Fibroblast of mammary gland (primary cell): Measurements from ENCODE around the gene CHST6.
"Not testable (repeated sequence)": the region's sequence is repeated elsewhere in the genome, so short reads cannot be mapped to it uniquely, and the experiment has no call there.

Experiments used
- DNase-seq: peaks from one replicate; pipeline ENCODE4 v3.0.0-alpha.2; 2010; ENCODE audit warnings: low read depth
- H3K4me3 ChIP-seq: 2 replicates; pipeline ENCODE4 v1.5.1; 2011; ENCODE audit warnings: low read depth, mild to moderate bottlenecking, low read length, moderate library complexity; ENCODE audit not compliant: control insufficient read depth
- CTCF ChIP-seq: conservative IDR thresholded peaks from 2 replicates; pipeline ENCODE4 v1.5.1; 2011; ENCODE audit warnings: low read depth, low read length, inconsistent platforms; ENCODE audit not compliant: control insufficient read depth, insufficient read depth

The CHST6 gene

GRCh38 chr16:75502916-75503605 lies 7.8 kb upstream of the CHST6 start:
- no peak for TF ChIP-seq CTCF
- no peak overlapping the region for H3K4me3 ChIP-seq
- DNase-seq: no peak

DNA sequence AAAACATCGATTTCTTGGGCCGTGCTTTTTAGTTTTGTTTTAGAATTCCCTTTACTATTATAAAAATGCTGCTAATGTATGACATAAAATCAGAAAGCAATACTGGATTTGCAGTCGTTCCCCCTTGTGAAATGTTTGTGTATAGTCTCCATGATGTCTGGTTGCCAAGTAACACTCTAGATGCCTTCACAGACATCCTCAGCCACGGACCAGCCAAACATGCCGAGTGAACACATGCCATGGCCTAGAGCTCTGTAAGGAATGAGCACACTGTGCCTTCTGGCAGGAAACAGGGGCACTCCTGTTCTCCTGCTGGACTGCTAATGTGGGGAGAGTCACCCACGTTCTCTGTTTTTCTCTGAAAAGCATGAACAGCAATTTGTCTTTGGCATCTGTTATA lies 6.6 kb upstream of the CHST6 start:
- H3K4me3 ChIP-seq: not testable (repeated sequence)
- DNase-seq: peak; percentile 44

GRCh38 chr16:75501359-75501758 lies 6.1 kb upstream of the CHST6 start:
- no peak for TF ChIP-seq CTCF
- no peak for DNase-seq
- no peak overlapping the region for H3K4me3 ChIP-seq

DNA sequence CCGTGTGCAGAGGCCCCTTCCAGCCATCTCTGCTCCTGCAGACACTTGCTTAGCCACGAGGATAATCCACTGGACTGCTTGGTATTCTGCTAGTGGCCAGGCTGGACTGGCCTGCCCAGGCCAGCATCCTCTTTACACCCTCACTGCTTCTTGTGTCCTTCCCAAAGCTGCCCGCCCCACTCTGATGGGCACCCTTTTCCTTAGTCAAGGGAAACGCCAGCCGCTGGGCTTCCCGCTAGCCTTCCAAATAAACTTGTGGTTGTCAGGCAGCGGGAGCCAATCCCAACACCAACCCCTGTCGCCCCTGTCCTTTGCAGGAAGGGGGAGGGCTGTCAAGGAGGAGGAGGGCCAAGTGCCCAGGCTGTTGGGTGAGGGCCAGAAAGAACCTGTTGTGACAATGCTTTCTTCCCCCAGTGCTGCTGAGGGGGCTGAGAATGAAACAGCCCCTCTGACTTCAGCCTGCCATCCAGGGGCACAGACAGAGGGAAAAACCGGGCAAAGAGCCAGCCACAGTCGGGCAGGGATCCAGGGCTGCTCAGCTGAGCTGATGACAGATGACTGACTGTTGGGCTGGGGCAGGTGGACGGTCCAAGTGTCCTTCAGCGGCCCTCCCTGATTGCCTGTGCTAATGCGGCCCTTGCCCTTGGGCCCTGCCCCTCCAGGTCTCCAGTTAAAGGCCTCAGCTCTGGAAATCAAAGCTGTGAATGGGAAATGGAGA lies 3.5 kb upstream of the CHST6 start:
- H3K4me3 ChIP-seq, DNase-seq: not testable (repeated sequence)

- H3K4me3 ChIP-seq: no peak overlapping the region
- no peak for TF ChIP-seq CTCF
- no peak for DNase-seq
Measured at GRCh38 chr16:75497558-75497957, 2.3 kb upstream of the CHST6 start.

DNA sequence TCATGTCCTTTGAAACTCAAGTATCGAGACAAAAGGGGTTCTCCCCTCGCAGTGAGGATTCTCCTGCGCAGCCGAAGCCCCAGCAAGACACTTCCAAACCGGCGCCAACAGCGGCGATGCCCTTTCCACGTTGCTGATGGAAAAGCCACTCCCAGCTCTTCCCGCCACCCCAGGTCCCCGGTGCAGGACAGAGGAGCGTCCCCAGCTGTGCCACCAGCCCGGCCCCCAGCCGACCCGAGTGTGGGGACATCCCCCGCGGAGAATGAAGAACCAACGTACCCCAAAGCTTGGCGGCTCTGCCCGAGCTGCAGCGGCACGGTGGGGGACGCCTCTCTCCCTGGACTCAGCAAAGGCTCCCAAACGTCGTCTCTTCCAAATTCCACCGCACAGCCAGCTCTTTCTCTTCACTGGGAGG lies 573 bp downstream of the CHST6 start:
- no peak for DNase-seq

GRCh38 chr16:75494184-75494583 lies 1.1 kb downstream of the CHST6 start:
- DNase-seq: no peak
- no peak for TF ChIP-seq CTCF
- H3K4me3 ChIP-seq: peak overlapping the region; percentile 54

More for the DNA sequence above, 573 bp downstream of the CHST6 start:
- H3K4me3 ChIP-seq: peak overlapping the region; percentile 54
- TF ChIP-seq CTCF: no peak
